Mesothelial cell of epicardium (in vitro differentiated cells): ENCODE results near the gene MYOM1. TPM values are rescaled to one million over a fixed set of nuclear protein-coding genes. Genes with fewer than 3 reads are reported as not detected.

Experiments used
- DNase-seq, 2 experiments: peaks; one replicate each; pipeline ENCODE4 v3.0.0; 2021; ENCODE audit warnings: low spot score in 2 of 2; ENCODE audit not compliant: unreplicated experiment in 2 of 2
- H3K27ac Mint-ChIP-seq: 2 replicates; pipeline ENCODE4 v1.8.0; 2021; ENCODE audit warnings: mixed read lengths
- H3K27me3 Mint-ChIP-seq: 2 replicates; pipeline ENCODE4 v1.8.0; 2021; ENCODE audit warnings: low read depth, mixed read lengths
- H3K36me3 Mint-ChIP-seq: 2 replicates; pipeline ENCODE4 v1.8.0; 2021; ENCODE audit warnings: mixed read lengths
- H3K4me1 Mint-ChIP-seq: 2 replicates; pipeline ENCODE4 v1.8.0; 2021; ENCODE audit warnings: mixed read lengths
- H3K4me3 Mint-ChIP-seq: 2 replicates; pipeline ENCODE4 v1.8.0; 2021; ENCODE audit warnings: mild to moderate bottlenecking, moderate library complexity, mixed read lengths
- H3K9me3 Mint-ChIP-seq: 2 replicates; pipeline ENCODE4 v1.8.0; 2021; ENCODE audit warnings: mixed read lengths
- CTCF ChIP-seq: fragments of 200-600 bp; sonication (generic); IDR thresholded peaks from one replicate; pipeline ENCODE4 v1.5.0; 2021; ENCODE audit warnings: antibody characterized with exemption; ENCODE audit not compliant: unreplicated experiment
- total RNA-seq: library from RNA; stranded (reverse); gene quantifications from 3 replicates; pipeline ENCODE4 v1.2.1, GENCODE V29; 2021

Gene MYOM1
- total RNA-seq, 1 donor from 2014 or later, result 2.8 TPM

GRCh38 chr18:3060667-3061580, 158.8 kb downstream of the MYOM1 start:
- H3K4me3 Mint-ChIP-seq, result no peak overlapping the region
- H3K4me1 Mint-ChIP-seq, result peaks cover 15% of the 10 kb centered on the region
- H3K36me3 Mint-ChIP-seq, result no peaks in the 10 kb centered on the region
- no peak for DNase-seq
- H3K9me3 Mint-ChIP-seq, result peaks cover 4% of the 10 kb centered on the region
- H3K27ac Mint-ChIP-seq, result peak overlapping the region; percentile 34
- no peaks in the 10 kb centered on the region for H3K27me3 Mint-ChIP-seq
- no peak for TF ChIP-seq CTCF

- Mint-ChIP-seq H3K9me3 (peaks cover 7% of the 10 kb centered on the region), H3K4me1 (peaks cover 21% of the 10 kb centered on the region), H3K27me3 (no peaks in the 10 kb centered on the region), H3K27ac (no peak overlapping the region), H3K4me3 (no peak overlapping the region), H3K36me3 (peaks cover 1% of the 10 kb centered on the region)
- DNase-seq, result no peak
- no peak for TF ChIP-seq CTCF
Observed at GRCh38 chr18:3059272-3059671, 160.5 kb downstream of the MYOM1 start.

GRCh38 chr18:3058328-3059191, 161.2 kb downstream of the MYOM1 start:
- no peaks in the 10 kb centered on the region for H3K27me3 Mint-ChIP-seq
- H3K27ac Mint-ChIP-seq, result no peak overlapping the region
- peaks cover 11% of the 10 kb centered on the region for H3K9me3 Mint-ChIP-seq
- no peak overlapping the region for H3K4me3 Mint-ChIP-seq
- DNase-seq, result no peak
- TF ChIP-seq CTCF, result no peak
- H3K36me3 Mint-ChIP-seq, result peaks cover 3% of the 10 kb centered on the region
- H3K4me1 Mint-ChIP-seq, result peaks cover 21% of the 10 kb centered on the region

GRCh38 chr18:3057526-3057925, 162.2 kb downstream of the MYOM1 start:
- Mint-ChIP-seq H3K4me1 (peaks cover 13% of the 10 kb centered on the region), H3K4me3 (no peak overlapping the region), H3K27ac (no peak overlapping the region), H3K27me3 (no peaks in the 10 kb centered on the region), H3K36me3 (peaks cover 10% of the 10 kb centered on the region), H3K9me3 (peaks cover 17% of the 10 kb centered on the region)
- no peak for TF ChIP-seq CTCF
- DNase-seq, result no peak

- Mint-ChIP-seq H3K4me1 (peaks cover 13% of the 10 kb centered on the region), H3K36me3 (peaks cover 10% of the 10 kb centered on the region), H3K27ac (peak overlapping the region; percentile 74), H3K9me3 (peaks cover 18% of the 10 kb centered on the region), H3K27me3 (no peaks in the 10 kb centered on the region), H3K4me3 (no peak overlapping the region)
- no peak for DNase-seq
- no peak for TF ChIP-seq CTCF
Observed at GRCh38 chr18:3056311-3056710, 163.5 kb downstream of the MYOM1 start.
